HG03108 (cell line): Measurements from ENCODE around the gene LEPR.
"Not testable (repeated sequence)": the region's sequence is repeated elsewhere in the genome, so short reads cannot be mapped to it uniquely, and the experiment has no call there.

Experiments used
- ATAC-seq: cut with Tn5 transposase; IDR thresholded peaks from one replicate; pipeline ENCODE4 v1.9.1; 2021; ENCODE audit warnings: moderate library complexity; ENCODE audit not compliant: unreplicated experiment

LEPR gene

DNA sequence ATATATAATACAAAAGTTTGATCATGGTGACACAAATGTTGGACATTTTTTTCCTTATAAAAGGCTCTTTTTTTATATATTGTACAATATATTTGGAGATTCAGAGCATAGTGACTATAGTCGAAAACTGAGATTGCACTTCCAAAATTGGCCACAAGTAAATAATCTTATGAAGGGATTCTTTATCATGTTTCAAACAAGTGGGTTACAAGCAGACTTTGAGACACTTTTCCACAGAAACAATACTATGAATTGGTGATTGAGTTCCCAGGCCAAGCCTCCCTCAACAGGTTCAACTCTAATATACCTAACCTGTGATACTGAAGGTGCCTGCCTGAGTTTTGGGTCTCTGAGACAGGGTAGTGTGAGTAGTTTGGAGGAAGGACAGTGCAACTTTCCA lies 13.8 kb downstream of the LEPR start:
- ATAC-seq, result no peak

DNA sequence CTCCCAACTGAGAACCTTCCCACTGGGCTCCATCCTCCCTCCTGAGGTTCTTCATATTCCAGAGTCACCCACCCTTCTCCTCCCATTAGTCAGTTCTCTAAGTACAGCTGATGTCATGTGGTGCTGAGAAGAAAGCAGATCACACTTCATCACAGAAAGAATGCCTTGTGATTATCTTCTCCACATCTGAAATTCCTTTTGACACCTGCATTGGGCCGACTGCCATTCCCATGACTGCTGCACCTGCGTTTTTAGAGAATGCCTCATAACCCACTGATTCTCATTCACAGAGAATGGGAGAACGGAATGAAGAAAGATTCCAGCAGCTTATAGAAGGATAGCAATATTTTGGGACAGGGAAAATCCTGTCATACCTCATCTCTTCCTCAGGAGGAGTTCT lies 14.3 kb downstream of the LEPR start:
- no peak for ATAC-seq

DNA sequence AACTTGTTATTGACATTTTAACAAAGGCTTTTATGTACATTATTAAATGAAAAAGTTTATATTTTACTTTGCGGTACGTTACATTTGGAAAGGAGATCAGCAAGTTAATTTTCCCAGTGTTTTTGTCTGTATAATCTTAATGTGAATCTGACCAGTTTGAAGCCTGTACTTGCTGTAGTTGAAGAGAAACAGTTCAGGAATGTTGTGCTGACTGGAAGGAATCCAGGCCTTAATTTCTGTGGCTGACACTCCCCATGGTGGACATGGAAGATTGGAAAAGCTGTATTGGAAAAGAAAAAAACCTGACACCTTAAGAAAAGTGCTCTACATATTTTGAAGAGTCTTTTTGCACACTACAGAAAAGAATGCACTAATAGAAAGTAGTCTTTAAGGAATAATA lies 15.5 kb downstream of the LEPR start:
- no peak for ATAC-seq

DNA sequence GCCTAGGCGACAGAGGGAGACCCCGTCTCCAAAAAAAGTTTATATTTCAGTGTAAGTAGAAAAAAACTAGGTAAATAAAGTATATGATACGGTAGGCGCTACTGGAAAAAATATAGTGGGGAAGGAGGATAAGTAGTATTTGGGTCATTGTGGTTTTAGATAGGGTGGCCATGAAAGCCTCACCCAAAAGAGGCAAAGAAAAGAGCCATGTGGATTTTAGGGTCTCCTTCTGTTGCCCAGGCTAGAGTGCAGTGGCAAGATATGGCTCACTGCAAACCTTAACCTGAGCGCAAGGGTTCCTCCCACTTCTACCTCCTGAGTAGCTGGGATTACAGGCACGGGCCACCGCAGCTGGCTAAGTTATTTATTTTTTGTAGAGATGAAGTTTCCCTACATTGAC lies 17.1 kb downstream of the LEPR start:
- ATAC-seq, result no peak

DNA sequence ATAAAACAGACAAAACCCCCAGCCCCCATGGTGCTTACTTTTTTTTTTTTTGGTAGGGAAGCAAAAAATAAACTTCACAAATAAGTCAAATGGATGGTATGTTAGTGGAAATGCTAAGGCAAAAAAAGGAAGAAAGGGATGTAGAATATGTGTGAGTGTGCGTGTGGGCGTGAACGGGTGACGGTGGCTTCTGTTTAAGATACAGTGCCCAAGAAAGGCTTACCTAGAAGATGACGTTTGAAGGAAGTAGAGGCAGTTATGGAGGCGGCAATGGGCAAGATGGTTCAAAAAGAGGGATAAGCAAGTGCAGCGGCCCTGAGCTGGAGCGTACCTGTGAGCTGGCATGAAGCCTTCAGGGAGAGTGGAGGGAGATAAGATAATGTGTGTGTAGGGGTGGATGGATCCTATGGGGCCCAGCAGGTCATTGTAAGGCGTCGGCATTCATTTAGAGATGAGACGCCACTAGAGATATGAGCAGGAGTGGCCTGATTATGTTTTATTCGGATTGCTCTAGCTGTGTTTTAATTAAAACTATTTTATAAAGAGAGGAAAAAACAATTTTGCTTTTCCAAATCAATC lies 19.9 kb downstream of the LEPR start:
- ATAC-seq, result no peak

DNA sequence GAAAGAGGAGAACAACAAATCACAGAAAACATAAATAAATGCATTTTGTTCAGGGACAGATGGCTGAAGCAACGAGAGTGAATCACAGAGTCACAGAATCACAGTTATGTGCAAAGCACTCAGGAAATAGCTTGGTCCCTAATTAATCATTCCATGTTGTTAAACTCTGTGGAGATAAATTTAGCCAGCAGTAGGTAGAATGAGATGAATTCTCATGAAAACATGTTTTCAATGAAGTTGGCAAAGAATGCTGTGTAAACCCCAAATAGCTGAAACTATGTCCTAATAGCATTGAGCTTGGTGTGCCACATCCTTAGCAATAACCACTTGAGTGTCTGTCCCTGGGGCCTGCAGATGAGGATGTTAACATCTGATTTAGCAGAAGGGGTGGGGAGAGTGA lies 20.4 kb downstream of the LEPR start:
- no peak for ATAC-seq

DNA sequence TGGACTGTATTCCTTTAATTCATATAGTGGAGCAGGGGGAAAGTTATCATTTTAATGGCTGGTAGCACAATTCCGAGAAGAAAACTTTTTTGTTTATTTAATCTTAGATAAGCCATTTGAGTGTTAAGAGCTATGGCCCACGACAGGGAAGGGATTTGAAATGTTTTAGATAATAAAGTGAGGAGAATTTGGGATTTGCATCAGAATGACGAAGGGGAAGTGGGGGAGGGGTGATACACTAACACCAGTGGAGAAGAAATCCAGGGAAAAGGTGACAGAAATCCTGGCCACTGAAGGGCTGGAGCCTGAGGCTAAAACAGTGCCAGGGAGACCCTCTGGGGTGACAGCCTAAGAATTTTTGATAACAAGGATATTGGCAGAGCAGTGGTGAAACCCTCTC lies 21.0 kb downstream of the LEPR start:
- ATAC-seq, result no peak

DNA sequence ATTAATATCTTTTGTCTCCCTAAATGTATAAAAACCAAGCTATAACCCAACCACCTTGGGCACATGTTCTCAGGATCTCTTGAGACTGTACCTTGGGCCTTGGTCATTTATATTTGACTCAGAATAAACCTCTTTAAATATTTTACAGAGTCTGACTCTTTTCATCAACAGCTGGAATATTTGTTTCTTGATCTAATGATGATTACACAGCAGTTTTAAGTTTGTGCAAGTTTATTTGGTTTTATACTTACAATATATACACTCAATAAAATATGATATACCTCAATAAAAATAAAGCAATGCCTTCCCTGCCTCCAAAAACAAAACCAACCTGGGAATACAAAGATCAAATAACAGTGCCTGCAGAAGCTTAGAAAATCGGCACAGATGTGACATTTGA lies 22.0 kb downstream of the LEPR start:
- no peak for ATAC-seq

DNA sequence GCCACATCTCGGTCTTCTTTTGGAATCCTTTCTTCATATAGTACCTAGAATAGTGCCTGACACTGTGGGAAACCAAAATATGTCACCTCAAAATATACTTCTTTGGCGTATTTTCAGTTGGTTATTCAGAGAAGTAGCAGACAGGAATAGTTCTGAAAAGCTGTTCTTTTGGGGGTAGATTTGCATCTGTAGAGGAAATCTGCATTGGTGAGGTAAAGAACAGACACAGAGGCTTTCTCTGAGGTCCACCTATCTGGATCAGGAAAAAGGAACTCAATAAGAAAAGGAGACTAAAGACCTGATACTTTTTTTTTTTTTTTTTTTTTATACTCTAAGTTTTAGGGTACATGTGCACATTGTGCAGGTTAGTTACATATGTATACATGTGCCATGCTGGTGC lies 23.2 kb downstream of the LEPR start:
- ATAC-seq, result no peak

DNA sequence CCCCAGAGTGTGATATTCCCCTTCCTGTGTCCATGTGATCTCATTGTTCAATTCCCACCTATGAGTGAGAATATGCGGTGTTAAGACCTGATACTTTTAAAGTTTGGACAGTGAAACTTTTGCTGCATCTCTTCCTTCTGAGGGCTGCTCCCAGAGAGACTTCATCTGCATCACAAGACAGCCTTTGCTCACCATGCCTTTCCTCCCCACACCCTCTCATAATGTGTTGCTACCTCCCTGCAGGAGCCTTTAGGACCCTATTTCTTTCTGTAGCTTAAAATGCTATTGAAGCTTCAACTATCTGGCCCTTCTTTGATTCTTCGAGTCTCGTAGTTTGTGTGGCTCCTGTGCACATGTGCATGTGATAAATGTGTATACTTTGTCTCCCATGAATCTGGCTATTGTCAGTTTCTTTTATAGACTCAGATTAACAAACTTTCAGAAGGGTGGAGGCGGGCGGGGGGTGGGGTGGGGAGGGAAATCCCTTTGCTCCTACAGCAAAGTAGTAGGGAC lies 23.7 kb downstream of the LEPR start:
- ATAC-seq, result no peak

DNA sequence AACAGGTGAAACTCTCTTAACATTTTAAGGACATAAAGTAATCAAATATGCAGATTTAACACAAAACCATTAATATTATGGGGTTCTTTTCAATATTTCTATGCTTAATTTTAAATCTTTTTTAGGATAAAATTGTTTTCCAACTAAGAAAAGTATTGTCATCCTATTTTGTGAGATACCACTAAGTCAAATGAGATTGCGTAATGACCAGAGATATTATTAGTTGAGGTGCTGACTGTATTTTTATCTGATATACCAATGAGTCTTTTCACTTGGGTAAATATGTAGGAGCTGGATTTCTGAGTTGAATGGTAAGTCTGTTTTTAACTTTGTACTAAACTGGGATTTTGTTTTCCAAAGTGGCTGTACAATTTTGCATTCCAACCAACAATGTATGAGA lies 25.4 kb downstream of the LEPR start:
- ATAC-seq, result no peak

DNA sequence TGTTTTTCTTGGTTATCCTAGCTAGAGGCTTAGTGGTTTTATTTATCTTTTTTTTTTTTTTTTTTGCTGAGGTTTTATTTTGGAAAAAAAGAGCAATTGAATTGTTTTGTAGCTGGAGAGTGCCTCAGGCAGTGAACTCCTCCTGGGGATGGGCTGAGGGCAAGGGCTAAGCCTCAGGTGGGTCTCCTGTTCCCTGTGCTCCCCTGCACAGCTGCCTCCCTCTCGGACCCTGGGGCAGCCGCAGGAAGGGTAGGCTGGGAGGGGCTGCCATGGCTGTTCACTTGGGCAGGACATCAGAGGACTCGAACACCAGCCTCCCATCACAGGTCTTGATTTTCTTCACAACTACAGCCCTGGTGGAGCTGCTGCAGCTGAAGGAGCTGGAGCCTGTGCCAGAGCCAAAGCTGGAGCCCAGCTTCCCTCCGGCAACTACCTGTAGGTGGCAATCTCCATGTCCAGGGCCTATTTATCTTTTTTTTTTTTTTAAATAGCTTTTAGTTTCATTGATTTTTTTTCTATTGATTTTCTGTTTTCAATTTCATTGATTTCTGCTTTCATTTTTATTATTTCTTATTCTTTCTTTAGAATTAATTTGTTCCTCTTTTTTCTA lies 28.9 kb downstream of the LEPR start:
- ATAC-seq, result no peak

DNA sequence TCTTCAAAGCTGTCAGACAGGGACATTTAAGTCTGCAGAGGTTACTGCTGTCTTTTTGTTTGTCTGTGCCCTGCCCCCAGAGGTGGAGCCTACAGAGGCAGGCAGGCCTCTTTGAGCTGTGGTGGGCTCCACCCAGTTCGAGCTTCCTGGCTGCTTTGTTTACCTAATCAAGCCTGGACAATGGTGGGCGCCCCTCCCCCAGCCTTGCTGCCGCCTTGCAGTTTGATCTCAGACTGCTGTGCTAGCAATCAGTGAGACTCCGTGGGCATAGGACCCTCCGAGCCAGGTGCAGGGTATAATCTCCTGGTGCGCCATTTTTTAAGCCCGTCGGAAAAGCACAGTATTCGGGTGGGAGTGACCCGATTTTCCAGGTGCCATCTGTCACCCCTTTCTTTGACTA lies 35.2 kb downstream of the LEPR start:
- not testable (repeated sequence) for ATAC-seq

DNA sequence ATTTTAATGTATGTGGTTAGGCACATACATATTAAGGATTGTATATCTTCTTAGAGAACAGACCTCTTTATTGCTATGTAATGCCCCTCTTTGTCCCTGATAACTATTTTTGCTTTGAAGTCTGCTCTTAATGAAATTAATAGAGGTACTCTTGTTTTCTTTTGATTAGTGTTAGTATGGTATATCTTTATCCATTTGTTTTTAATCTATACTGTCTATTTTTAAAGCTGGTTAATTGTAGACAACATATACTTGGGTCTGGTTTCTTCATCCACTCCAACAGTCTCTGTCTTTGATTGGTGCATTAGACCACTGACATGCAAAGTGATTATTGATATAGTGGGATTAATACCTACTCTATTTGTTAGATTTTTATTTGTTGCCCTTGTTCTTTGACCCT lies 36.0 kb downstream of the LEPR start:
- no peak for ATAC-seq

DNA sequence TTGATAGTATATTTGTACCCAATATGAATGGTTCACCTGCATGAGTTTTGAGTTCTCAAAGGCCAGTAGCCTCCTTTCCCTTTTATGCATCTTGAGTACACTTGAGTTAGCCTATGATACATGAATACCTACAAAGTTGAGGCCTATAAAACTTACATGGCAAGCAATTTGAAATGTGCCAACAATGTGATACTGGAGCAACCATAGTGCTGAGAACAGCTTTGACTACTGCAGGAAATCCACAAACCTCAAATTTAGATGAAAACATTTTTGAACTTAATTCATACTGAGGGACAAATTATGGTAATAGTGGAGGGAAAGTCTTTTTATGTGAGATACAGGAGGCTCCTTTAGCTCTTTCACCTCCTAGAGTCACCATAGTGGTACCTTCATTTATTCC lies 37.4 kb downstream of the LEPR start:
- no peak for ATAC-seq

DNA sequence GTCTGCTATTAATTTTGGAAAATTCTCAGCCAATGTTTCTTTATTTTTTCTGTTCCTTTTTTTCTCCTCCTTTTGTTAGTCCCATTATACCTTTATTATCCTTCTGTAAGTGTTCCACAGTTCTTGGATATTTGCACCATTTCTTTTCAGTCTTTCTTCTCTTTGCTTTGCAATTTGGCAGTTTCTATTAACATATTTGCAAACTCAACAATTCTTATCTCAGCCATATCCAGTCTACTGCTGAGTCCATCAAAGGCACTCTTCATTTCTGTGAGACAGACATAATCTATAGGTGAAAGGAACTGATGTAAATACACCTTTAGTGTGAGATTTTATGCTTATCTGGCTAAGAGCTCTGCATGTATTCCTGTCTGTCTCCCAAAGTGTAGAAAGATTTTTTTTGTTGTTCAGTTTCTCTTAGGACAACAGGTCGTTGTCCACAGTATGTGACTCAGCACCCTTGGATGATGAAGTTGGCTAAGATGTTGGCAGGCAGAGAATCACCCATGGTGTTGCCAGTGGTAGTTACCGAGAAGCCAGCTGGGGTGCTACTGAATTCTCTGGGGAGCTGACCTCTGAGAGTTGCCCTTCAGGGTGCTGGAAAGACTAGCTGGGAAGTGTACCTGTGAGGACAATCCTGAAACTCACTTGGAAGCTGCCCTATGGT lies 38.4 kb downstream of the LEPR start:
- no peak for ATAC-seq

DNA sequence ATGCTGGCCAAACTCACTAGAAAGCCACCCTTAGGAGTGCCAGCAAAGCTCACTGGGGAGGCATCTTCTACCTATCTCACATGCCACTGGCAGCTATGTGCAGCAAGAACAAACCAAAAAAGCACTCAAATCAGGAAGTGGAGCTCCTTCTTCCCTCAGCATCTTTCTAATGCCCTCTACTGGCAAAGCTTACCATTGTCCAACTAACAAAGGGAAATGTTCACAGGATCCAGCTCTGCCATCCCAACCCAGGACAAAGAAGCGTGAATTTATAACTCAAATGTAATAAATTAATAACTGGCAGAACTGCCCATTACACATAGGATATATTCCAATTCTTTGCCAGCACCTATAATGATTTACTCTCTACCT lies 38.9 kb downstream of the LEPR start:
- no peak for ATAC-seq

DNA sequence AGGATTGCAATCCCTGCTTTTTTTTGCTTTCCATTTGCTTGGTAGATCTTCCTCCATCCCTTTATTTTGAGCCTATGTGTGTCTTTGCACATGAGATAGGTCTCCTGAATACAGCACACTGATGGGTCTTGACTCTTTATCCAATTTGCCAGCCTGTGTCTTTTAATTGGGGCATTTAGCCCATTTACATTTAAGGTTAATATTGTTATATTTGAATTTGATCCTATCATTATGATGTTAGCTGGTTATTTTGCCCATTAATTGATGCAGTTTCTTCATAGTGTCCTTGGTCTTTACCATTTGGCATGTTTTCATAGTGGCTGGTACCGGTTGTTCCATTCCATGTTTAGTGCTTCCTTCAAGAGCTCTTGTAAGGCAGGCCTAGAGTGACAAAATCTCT lies 45.4 kb downstream of the LEPR start:
- ATAC-seq, result not testable (repeated sequence)

DNA sequence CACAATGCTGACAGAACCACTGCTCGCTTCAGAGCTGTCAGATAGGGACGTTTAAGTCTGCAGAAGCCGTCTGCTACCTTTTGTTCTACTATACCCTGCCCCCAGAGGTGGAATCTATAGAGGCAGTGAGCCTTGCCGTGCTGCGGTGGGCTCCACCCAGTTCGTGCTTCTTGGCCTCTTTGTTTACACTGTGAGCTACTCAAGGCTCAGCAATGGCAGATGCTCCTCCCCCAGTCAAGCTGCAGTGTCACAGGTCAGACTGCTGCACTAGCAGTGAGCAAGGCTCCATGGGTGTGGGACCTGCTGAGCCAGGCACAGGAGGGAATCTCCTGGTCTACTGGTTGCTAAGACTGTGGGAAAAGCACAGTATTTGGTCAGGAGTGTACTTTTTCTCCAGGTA lies 47.1 kb downstream of the LEPR start:
- ATAC-seq, result no peak

DNA sequence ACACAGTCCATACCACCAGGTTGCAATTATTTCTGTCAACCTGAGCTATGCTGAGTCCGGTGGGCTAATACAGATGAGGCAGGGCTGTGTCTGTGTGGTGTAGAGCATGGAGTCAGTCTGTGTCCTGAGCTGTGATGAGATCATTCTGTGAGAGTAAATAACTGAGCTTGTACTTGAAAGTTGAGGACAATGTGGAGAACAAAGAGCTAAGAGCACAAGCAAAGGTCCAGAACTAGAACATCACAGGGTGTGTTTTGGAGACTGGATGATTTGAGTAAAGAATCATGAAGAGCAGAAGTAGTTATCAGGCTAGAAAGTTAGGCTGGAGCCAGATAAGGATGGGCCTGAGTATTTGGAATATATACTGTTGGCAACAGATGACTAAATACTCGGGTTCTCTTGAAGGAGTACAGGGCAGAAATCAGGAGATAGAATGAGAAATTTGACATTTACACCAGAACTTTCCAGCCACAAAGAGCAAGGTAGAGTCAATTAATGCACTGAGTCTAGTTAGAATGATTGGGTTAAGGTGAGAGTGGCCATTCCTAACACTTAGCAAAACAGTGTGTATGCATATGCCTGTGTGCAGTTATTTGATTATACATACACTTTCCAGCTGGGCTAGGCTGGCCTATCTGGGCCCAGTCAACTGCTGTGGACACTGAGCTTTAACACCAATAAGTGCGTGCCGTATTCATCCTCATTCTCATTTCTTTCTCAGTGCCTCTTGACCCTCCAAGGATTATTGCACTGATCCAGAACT lies 48.8 kb downstream of the LEPR start:
- ATAC-seq, result no peak

DNA sequence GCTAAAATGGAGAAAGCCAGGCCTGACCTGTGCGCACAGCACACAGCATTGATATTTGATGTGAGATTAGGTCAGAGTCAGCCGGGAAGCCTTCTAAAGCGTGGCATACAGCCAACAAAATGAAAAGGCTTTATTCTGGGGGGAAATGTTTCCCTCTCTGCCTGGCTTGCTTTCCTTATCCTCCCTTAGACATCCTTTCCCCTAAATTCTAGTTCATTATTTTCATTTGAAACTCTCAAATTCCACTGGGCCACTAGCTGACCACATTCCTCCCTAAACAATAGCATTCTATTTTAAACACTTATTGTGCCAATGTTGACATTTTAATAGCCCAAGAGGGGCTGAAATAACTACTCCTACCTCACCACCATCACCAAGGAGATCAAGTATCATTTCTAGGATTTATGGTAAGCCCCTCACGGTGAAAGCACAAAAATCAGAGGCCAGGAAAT lies 49.4 kb downstream of the LEPR start:
- no peak for ATAC-seq
